DMS79 treated with DMSO at 0.1 percent for 48 hours (cell line): ENCODE data around the gene AFG1L.
"Not testable (repeated sequence)": the region's sequence is repeated elsewhere in the genome, so short reads cannot be mapped to it uniquely, and the experiment has no call there.

Experiments used
- DNase-seq: peaks from one replicate; lab custom pipeline; 2025; lab: John Stamatoyannopoulos, UW

Gene AFG1L

GRCh38 chr6:108291091-108291490, 3.8 kb upstream of the AFG1L start:
- no peak for DNase-seq

- DNase-seq, result not testable (repeated sequence)
These were observed 2.3 kb upstream of the AFG1L start for GRCh38 chr6:108292561-108292960.

GRCh38 chr6:108293527-108294296, 1.1 kb upstream of the AFG1L start:
- no peak for DNase-seq

- DNase-seq, result no peak
These were observed 542 bp upstream of the AFG1L start for GRCh38 chr6:108294297-108294726.

GRCh38 chr6:108295676-108296075, 822 bp downstream of the AFG1L start:
- DNase-seq, result peak; percentile 49

- DNase-seq, result no peak
These were observed 7.5 kb downstream of the AFG1L start for GRCh38 chr6:108302386-108302785.

GRCh38 chr6:108304646-108305045, 9.8 kb downstream of the AFG1L start:
- DNase-seq, result no peak

- DNase-seq, result not testable (repeated sequence)
These were observed 13.8 kb downstream of the AFG1L start for GRCh38 chr6:108308641-108309040.

- no peak for DNase-seq
These were observed 15.0 kb downstream of the AFG1L start for GRCh38 chr6:108309844-108310243.

- no peak for DNase-seq
These were observed 17.8 kb downstream of the AFG1L start for GRCh38 chr6:108312605-108313004.

GRCh38 chr6:108321253-108321747, 26.4 kb downstream of the AFG1L start:
- no peak for DNase-seq

GRCh38 chr6:108322728-108323127, 27.9 kb downstream of the AFG1L start:
- DNase-seq, result no peak

GRCh38 chr6:108323710-108324466, 29.0 kb downstream of the AFG1L start:
- DNase-seq, result no peak

- DNase-seq, result not testable (repeated sequence)
These were observed 35.4 kb downstream of the AFG1L start for GRCh38 chr6:108330221-108330785.

- no peak for DNase-seq
These were observed 36.0 kb downstream of the AFG1L start for GRCh38 chr6:108330806-108331205.

- DNase-seq, result no peak
These were observed 37.1 kb downstream of the AFG1L start for GRCh38 chr6:108331982-108332381.

GRCh38 chr6:108336971-108337370, 42.1 kb downstream of the AFG1L start:
- no peak for DNase-seq

- no peak for DNase-seq
These were observed 42.9 kb downstream of the AFG1L start for GRCh38 chr6:108337721-108338120.

GRCh38 chr6:108341372-108341771, 46.5 kb downstream of the AFG1L start:
- DNase-seq, result no peak

- DNase-seq, result no peak
These were observed 49.0 kb downstream of the AFG1L start for GRCh38 chr6:108343894-108344293.

- no peak for DNase-seq
These were observed 53.9 kb downstream of the AFG1L start for GRCh38 chr6:108348655-108349349.

- no peak for DNase-seq
These were observed 55.7 kb downstream of the AFG1L start for GRCh38 chr6:108350528-108350927.
